ENCODE results near the gene MAP2K3. TPM values are rescaled to one million over a fixed set of nuclear protein-coding genes. Genes with fewer than 3 reads are reported as not detected.
"Not testable (repeated sequence)": the region's sequence is repeated elsewhere in the genome, so short reads cannot be mapped to it uniquely, and the experiment has no call there.

Gene MAP2K3
- total and polyA plus RNA-seq, 10 of the 15 experiments (the other 5 are each of a cell fraction or from before 2014, with no cell fraction given): 0.71 to 39.4 (median 18.6) TPM

- 83% methylated on average over 8 of the region's 8 CpGs for WGBS (ENCODE audit: insufficient coverage, insufficient replicate concordance, low lambda C conversion rate, missing lambda C conversion rate)
These were observed 22.2 kb downstream of the MAP2K3 start for GRCh38 chr17:21306611-21307272.

GRCh38 chr17:21307273-21307625 lies 22.7 kb downstream of the MAP2K3 start:
- SMC1A ChIA-PET (ENCODE audit: uncharacterized antibody, unreplicated experiment): interaction anchor here (0.6 kb wide), 1 partner anchor 22 kb away, joined by 3 read pairs; no protein-coding TSS in a partner anchor
- POLR2A ChIA-PET, CTCF ChIA-PET: not testable (repeated sequence)

More at GRCh38 chr17:21306611-21307272, 22.2 kb downstream of the MAP2K3 start:
- CTCF ChIA-PET; H3K27ac ChIP-seq (ENCODE audit: control insufficient read depth, insufficient read depth); H3K79me2 ChIP-seq (ENCODE audit: control insufficient read depth, insufficient read depth, low read length); H2AFZ ChIP-seq (ENCODE audit: control insufficient read depth, low read depth, low read length); H3K9me3 ChIP-seq (replicated peaks; ENCODE audit: control insufficient read depth, insufficient read depth, low read length); BruUV-seq (replicated peaks); DNase-seq (ENCODE audit: low read depth, low spot score); H3K27me3 ChIP-seq (replicated peaks in 1 of 2; ENCODE audit: control insufficient read depth in 2 of 2, insufficient read depth in 2 of 2, low read length in 1 of 2); H4K20me1 ChIP-seq (ENCODE audit: control insufficient read depth, insufficient read depth); H3K9ac ChIP-seq (ENCODE audit: control insufficient read depth, insufficient read depth, low read length); H3K4me3 ChIP-seq; POLR2A ChIA-PET; FAIRE-seq; H3K4me1 ChIP-seq (ENCODE audit: control insufficient read depth, insufficient read depth, low read length); intact Hi-C loops (cut with micrococcal nuclease; ENCODE audit: unreplicated experiment); RAD21 ChIA-PET (ENCODE audit: unreplicated experiment); ATAC-seq; H3K4me2 ChIP-seq (ENCODE audit: control insufficient read depth, insufficient read depth): not testable (repeated sequence)
- SMC1A ChIA-PET (ENCODE audit: uncharacterized antibody, unreplicated experiment): interaction anchor here (0.6 kb wide), 1 partner anchor 22 kb away, joined by 3 read pairs; no protein-coding TSS in a partner anchor
- peaks cover 0 to 13% of the 10 kb centered on the region in 2 experiments; a peak in 3 of 4 replicates for H3K36me3 ChIP-seq (ENCODE audit: control insufficient read depth in 2 of 2, insufficient read depth in 2 of 2, low read length in 1 of 2)
- in situ Hi-C loops (cut with MboI): loop anchor here (25.0 kb wide), 2 partner anchors 481 to 1181 kb away; no protein-coding TSS in a partner anchor

GRCh38 chr17:21308931-21309381 lies 24.4 kb downstream of the MAP2K3 start:
- in situ Hi-C loops (cut with MboI): loop anchor here (25.0 kb wide), 2 partner anchors 478 to 1178 kb away; no protein-coding TSS in a partner anchor

More at GRCh38 chr17:21307273-21307625, 22.7 kb downstream of the MAP2K3 start:
- H3K4me3 ChIP-seq; DNase-seq (ENCODE audit: low read depth, low spot score); H3K27ac ChIP-seq (ENCODE audit: control insufficient read depth, insufficient read depth); H4K20me1 ChIP-seq (ENCODE audit: control insufficient read depth, insufficient read depth); FAIRE-seq; H3K79me2 ChIP-seq (ENCODE audit: control insufficient read depth, insufficient read depth, low read length); H2AFZ ChIP-seq (ENCODE audit: control insufficient read depth, low read depth, low read length); BruUV-seq (replicated peaks); H3K4me2 ChIP-seq (ENCODE audit: control insufficient read depth, insufficient read depth); intact Hi-C loops (cut with micrococcal nuclease; ENCODE audit: unreplicated experiment); H3K9ac ChIP-seq (ENCODE audit: control insufficient read depth, insufficient read depth, low read length); H3K4me1 ChIP-seq (ENCODE audit: control insufficient read depth, insufficient read depth, low read length); H3K27me3 ChIP-seq (replicated peaks in 1 of 2; ENCODE audit: control insufficient read depth in 2 of 2, insufficient read depth in 2 of 2, low read length in 1 of 2); ATAC-seq; H3K9me3 ChIP-seq (replicated peaks; ENCODE audit: control insufficient read depth, insufficient read depth, low read length); H3K36me3 ChIP-seq (ENCODE audit: control insufficient read depth in 2 of 2, insufficient read depth in 2 of 2, low read length in 1 of 2); RAD21 ChIA-PET (ENCODE audit: unreplicated experiment): not testable (repeated sequence)
- 11% methylated on average over 3 of the region's 5 CpGs for WGBS (ENCODE audit: insufficient coverage, insufficient replicate concordance, low lambda C conversion rate, missing lambda C conversion rate)
- in situ Hi-C loops (cut with MboI): loop anchor here (25.0 kb wide), 2 partner anchors 480 to 1180 kb away; no protein-coding TSS in a partner anchor

More at GRCh38 chr17:21308931-21309381, 24.4 kb downstream of the MAP2K3 start:
- CTCF ChIA-PET; H3K36me3 ChIP-seq (ENCODE audit: control insufficient read depth in 2 of 2, insufficient read depth in 2 of 2, low read length in 1 of 2); POLR2A ChIA-PET; H3K79me2 ChIP-seq (ENCODE audit: control insufficient read depth, insufficient read depth, low read length); H3K4me2 ChIP-seq (ENCODE audit: control insufficient read depth, insufficient read depth); DNase-seq (ENCODE audit: low read depth, low spot score); ATAC-seq; H3K27me3 ChIP-seq (replicated peaks in 1 of 2; ENCODE audit: control insufficient read depth in 2 of 2, insufficient read depth in 2 of 2, low read length in 1 of 2); FAIRE-seq; H3K4me1 ChIP-seq (ENCODE audit: control insufficient read depth, insufficient read depth, low read length); H3K9me3 ChIP-seq (replicated peaks; ENCODE audit: control insufficient read depth, insufficient read depth, low read length); SMC1A ChIA-PET (ENCODE audit: uncharacterized antibody, unreplicated experiment); H3K27ac ChIP-seq (ENCODE audit: control insufficient read depth, insufficient read depth); RAD21 ChIA-PET (ENCODE audit: unreplicated experiment); H2AFZ ChIP-seq (ENCODE audit: control insufficient read depth, low read depth, low read length); BruUV-seq (replicated peaks); intact Hi-C loops (cut with micrococcal nuclease; ENCODE audit: unreplicated experiment); H4K20me1 ChIP-seq (ENCODE audit: control insufficient read depth, insufficient read depth); H3K9ac ChIP-seq (ENCODE audit: control insufficient read depth, insufficient read depth, low read length); H3K4me3 ChIP-seq: not testable (repeated sequence)
- 82% methylated on average over 6 of the region's 6 CpGs for WGBS (ENCODE audit: insufficient coverage, insufficient replicate concordance, low lambda C conversion rate, missing lambda C conversion rate)
